GM10248 (cell line): Measurements from ENCODE around the gene LRRC4C.

Experiments
- CTCF ChIA-PET: fragments of 300-600 bp; sonication (Branson Sonifier 250); formaldehyde crosslinking; extraction: SDS; loops from one replicate; lab custom pipeline; 2021; ENCODE audit warnings: antibody characterized with exemption; lab: Yijun Ruan, JAX
- POLR2A ChIA-PET: fragments of 350-650 bp; sonication (Branson Sonifier 250); formaldehyde crosslinking; extraction: SDS; loops from one replicate; lab custom pipeline; 2020; ENCODE audit warnings: antibody characterized with exemption; lab: Yijun Ruan, JAX
- DNase-seq: peaks from one replicate; pipeline ENCODE4 v3.0.0; 2012; ENCODE audit errors: extremely low spot score
- TF ChIP-seq, protein P1 (sequence below): IDR thresholded peaks from 2 replicates; pipeline ENCODE4 v1.5.1; 2012; ENCODE audit warnings: mild to moderate bottlenecking, low read depth; ENCODE audit errors: extremely low read depth, missing control alignments, control extremely low read depth

Gene LRRC4C

DNA sequence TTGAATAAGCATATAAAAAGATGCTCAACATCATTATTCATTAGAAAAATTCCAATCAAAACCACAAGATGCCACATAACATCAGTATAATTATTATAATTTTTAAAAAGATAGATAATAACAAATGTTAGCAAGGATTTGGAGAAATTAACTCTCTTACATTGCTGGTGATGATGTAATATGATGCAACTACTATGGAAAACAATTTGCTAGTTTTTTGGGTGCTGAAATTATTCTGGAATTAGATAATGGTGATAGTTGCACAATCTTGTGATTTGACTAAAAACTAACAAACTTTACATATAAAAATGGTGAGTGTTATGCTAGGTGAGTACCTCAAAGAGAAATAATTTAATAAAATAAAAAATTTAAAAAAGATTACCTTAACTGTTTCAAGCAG lies 412.2 kb downstream of the LRRC4C start:
- DNase-seq: no peak
- ChIA-PET CTCF (no interaction called here), POLR2A (no interaction called here)
- TF ChIP-seq, protein P1, sequence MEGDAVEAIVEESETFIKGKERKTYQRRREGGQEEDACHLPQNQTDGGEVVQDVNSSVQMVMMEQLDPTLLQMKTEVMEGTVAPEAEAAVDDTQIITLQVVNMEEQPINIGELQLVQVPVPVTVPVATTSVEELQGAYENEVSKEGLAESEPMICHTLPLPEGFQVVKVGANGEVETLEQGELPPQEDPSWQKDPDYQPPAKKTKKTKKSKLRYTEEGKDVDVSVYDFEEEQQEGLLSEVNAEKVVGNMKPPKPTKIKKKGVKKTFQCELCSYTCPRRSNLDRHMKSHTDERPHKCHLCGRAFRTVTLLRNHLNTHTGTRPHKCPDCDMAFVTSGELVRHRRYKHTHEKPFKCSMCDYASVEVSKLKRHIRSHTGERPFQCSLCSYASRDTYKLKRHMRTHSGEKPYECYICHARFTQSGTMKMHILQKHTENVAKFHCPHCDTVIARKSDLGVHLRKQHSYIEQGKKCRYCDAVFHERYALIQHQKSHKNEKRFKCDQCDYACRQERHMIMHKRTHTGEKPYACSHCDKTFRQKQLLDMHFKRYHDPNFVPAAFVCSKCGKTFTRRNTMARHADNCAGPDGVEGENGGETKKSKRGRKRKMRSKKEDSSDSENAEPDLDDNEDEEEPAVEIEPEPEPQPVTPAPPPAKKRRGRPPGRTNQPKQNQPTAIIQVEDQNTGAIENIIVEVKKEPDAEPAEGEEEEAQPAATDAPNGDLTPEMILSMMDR: no peak

DNA sequence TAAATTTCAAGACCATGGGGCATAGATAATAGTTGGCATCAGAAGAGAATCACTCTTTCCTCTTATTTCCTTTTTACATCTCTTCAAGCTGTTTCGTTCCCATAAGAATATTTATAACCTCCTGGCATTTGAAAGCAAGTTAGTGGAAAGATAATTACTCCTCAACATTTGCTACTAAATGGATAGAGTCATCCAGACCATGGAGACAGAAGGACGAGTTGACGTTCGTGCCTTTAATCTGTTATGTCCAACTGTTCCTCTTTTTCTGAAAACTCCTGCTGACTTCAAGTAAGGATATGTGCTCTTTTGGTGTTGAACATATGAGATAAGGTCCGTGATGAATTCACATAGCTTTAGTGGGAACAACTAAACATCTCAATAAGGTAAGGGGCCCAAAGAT lies 414.2 kb downstream of the LRRC4C start:
- CTCF ChIA-PET: interaction anchor here (1.9 kb wide), 1 partner anchor 17 kb away, joined by 5 read pairs; no protein-coding TSS in a partner anchor

GRCh38 chr11:41044747-41045146 lies 414.7 kb downstream of the LRRC4C start:
- TF ChIP-seq, protein P1: no peak
- DNase-seq: no peak
- CTCF ChIA-PET: interaction anchor here (1.9 kb wide), 1 partner anchor 16 kb away, joined by 5 read pairs; no protein-coding TSS in a partner anchor
- POLR2A ChIA-PET: no interaction called here

More for the DNA sequence above, 414.2 kb downstream of the LRRC4C start:
- POLR2A ChIA-PET: no interaction called here
- no peak for DNase-seq
- TF ChIP-seq, protein P1: no peak

GRCh38 chr11:41042688-41043087 lies 416.8 kb downstream of the LRRC4C start:
- DNase-seq: no peak
- TF ChIP-seq, protein P1: no peak
- ChIA-PET POLR2A (no interaction called here), CTCF (interaction anchor here (1.0 kb wide), 1 partner anchor 85 kb away, joined by 3 read pairs; no protein-coding TSS in a partner anchor)

DNA sequence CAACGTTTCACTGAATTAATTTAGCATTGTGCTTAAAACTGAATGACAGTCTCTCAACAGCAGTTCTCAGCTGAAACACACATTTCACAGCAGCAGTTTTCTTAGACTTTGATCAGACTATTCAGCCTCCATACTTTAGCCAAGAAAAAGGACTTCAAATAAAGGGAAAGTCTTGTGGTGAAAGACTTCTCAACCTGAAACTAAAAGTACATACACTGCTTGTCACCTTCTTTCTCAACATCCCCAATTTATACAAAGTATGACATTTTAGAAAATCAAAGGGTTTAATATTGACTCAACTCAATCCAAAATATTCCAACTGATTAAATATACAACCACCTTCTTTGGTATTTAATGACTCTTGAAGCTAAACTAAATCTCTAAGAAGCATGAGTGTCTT lies 419.0 kb downstream of the LRRC4C start:
- ChIA-PET CTCF (interaction anchor here (1.4 kb wide), 1 partner anchor 9 kb away, joined by 4 read pairs; no protein-coding TSS in a partner anchor), POLR2A (no interaction called here)
- TF ChIP-seq, protein P1: no peak
- no peak for DNase-seq

DNA sequence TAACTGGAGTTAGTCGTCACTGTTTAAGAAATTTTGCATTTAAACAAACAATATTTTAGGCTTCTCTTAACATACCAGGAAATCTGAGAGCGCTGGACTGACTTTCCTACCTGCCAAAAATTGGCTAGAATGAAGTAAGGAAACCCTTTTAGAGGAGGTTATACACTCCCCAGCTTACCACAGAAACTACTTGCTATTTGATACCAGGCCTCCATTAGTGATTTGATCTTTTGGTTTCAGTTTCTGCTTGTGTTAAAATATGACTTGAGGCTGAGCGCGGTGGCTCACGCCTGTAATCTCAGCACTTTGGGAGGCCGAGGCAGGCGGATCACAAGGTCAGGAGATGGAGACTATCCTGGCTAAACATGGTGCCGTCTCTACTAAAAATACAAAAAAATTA lies 419.9 kb downstream of the LRRC4C start:
- CTCF ChIA-PET: no interaction called here
- TF ChIP-seq, protein P1: no peak
- POLR2A ChIA-PET: no interaction called here
- DNase-seq: no peak
